Spleen (tissue), 7 donors: ENCODE measurements around the gene ZNF467.

ENCODE experiments used
- CTCF ChIP-seq, 11 experiments: fragments of 200-600 bp in 7 of 11; fragments of 450-650 bp in 4 of 11; sonication (generic) in 4 of 11; IDR thresholded peaks in 8 of 11; conservative IDR thresholded peaks in 3 of 11; 1 replicate in 7 of 11; 2 replicates in 4 of 11; pipeline versions ENCODE4 v1.4.0 to v1.8.0; 2016 to 2021; ENCODE audit warnings: antibody characterized with exemption in 11 of 11, inconsistent platforms in 4 of 11, mild to moderate bottlenecking in 1 of 11
- POLR2AphosphoS5 ChIP-seq, 3 donors: sonication (generic); formaldehyde crosslinking; IDR thresholded peaks; one replicate each; pipeline ENCODE4 v1.5.1; 2017; ENCODE audit warnings: antibody characterized with exemption in 3 of 3
- donor health status: DM: no; HTN: no; CAD: no; lungs with moderate emphysema.
- donor health status: DM: no; HTN: no; CAD: no.
- donor health status: DM: no; HTN: no; CAD: no.

DNA sequence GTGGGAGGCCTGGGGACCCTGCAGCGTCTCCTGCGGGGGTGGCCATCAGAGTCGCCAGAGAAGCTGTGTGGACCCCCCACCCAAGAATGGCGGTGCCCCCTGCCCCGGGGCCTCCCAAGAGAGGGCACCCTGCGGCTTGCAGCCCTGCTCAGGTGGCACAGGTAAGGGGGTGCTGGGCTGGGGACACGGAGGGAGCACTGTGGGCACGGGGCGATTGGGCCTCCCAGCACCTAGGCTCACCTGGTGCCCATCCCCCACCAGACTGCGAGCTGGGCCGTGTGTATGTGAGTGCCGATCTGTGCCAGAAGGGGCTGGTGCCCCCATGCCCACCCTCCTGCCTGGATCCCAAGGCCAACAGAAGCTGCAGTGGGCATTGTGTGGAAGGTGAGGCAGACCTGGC is 29.6 kb upstream of the ZNF467 start:
- TF ChIP-seq CTCF (IDR thresholded peaks at IDR 0.05 in 8 of 11, conservative IDR thresholded peaks at IDR 0.05 in 3 of 11) (no peak), POLR2AphosphoS5 (IDR thresholded peaks at IDR 0.05) (no peak)
